RWPE2 (cell line): Measurements from ENCODE around the gene EGFR.

Experiments used
- ATAC-seq: fragments of 200-7000 bp; cut with Tn5 transposase; 3 replicates; pipeline ENCODE4 v1.9.1; 2021; ENCODE audit warnings: low read depth
- DNase-seq: peaks from one replicate; pipeline ENCODE4 v3.0.0-alpha.2; 2020; ENCODE audit warnings: low spot score
- H3K27ac ChIP-seq: fragments of 450-650 bp; 2 replicates; pipeline ENCODE4 v1.5.1; 2017; ENCODE audit warnings: mild to moderate bottlenecking; ENCODE audit not compliant: poor library complexity, severe bottlenecking
- H3K27me3 ChIP-seq: fragments of 250-450 bp; sonication (Bioruptor Pico); 2 replicates; pipeline ENCODE4 v1.5.1; 2021; ENCODE audit warnings: mild to moderate bottlenecking, moderate library complexity; ENCODE audit not compliant: insufficient read depth, poor library complexity, severe bottlenecking
- H3K36me3 ChIP-seq: fragments of 250-450 bp; sonication (Bioruptor Pico); 2 replicates; pipeline ENCODE4 v1.5.1; 2020; ENCODE audit warnings: low read depth, mild to moderate bottlenecking, moderate library complexity
- H3K4me1 ChIP-seq: fragments of 250-450 bp; sonication (Bioruptor Pico); 2 replicates; pipeline ENCODE4 v1.5.1; 2021; ENCODE audit warnings: mild to moderate bottlenecking, moderate library complexity; ENCODE audit not compliant: insufficient read depth, poor library complexity, severe bottlenecking
- H3K4me3 ChIP-seq: fragments of 250-450 bp; sonication (Bioruptor Pico); 2 replicates; pipeline ENCODE4 v1.5.1; 2021; ENCODE audit warnings: mild to moderate bottlenecking, moderate library complexity; ENCODE audit not compliant: severe bottlenecking
- H3K9me3 ChIP-seq: fragments of 250-450 bp; sonication (Bioruptor Pico); 2 replicates; pipeline ENCODE4 v1.5.1; 2021; ENCODE audit warnings: mild to moderate bottlenecking, moderate library complexity; ENCODE audit not compliant: severe bottlenecking
- CTCF ChIP-seq: fragments of 450-650 bp; IDR thresholded peaks from one replicate; pipeline ENCODE4 v1.5.1; 2017; ENCODE audit warnings: mild to moderate bottlenecking, moderate library complexity; ENCODE audit not compliant: poor library complexity, severe bottlenecking

EGFR gene

GRCh38 chr7:55127135-55127551 lies 108.3 kb downstream of the EGFR start:
- no peak overlapping the region for H3K4me3 ChIP-seq
- no peaks in the 10 kb centered on the region for H3K9me3 ChIP-seq
- peak overlapping the region; percentile 99 for H3K27ac ChIP-seq
- DNase-seq, result no peak
- no peak for ATAC-seq
- no peaks in the 10 kb centered on the region for H3K27me3 ChIP-seq
- H3K36me3 ChIP-seq, result peaks cover 56% of the 10 kb centered on the region
- TF ChIP-seq CTCF, result no peak
- peaks cover 86% of the 10 kb centered on the region for H3K4me1 ChIP-seq

- Histone ChIP-seq H3K4me1 (peaks cover 91% of the 10 kb centered on the region), H3K27ac (peak overlapping the region; percentile 99)
- no peak for TF ChIP-seq CTCF
Observed at GRCh38 chr7:55127622-55128081, 108.8 kb downstream of the EGFR start.

GRCh38 chr7:55128693-55129394 lies 110.0 kb downstream of the EGFR start:
- no peaks in the 10 kb centered on the region for H3K9me3 ChIP-seq
- no peak for TF ChIP-seq CTCF
- H3K4me3 ChIP-seq, result no peak overlapping the region
- peaks cover 49% of the 10 kb centered on the region for H3K36me3 ChIP-seq
- DNase-seq (no peak), ATAC-seq (no peak)
- peaks cover 91% of the 10 kb centered on the region for H3K4me1 ChIP-seq
- no peaks in the 10 kb centered on the region for H3K27me3 ChIP-seq
- peak overlapping the region; percentile 99 for H3K27ac ChIP-seq

More at GRCh38 chr7:55127622-55128081, 108.8 kb downstream of the EGFR start:
- Histone ChIP-seq H3K9me3 (no peaks in the 10 kb centered on the region), H3K36me3 (peaks cover 56% of the 10 kb centered on the region), H3K27me3 (no peaks in the 10 kb centered on the region), H3K4me3 (no peak overlapping the region)
- DNase-seq (no peak), ATAC-seq (no peak)

DNA sequence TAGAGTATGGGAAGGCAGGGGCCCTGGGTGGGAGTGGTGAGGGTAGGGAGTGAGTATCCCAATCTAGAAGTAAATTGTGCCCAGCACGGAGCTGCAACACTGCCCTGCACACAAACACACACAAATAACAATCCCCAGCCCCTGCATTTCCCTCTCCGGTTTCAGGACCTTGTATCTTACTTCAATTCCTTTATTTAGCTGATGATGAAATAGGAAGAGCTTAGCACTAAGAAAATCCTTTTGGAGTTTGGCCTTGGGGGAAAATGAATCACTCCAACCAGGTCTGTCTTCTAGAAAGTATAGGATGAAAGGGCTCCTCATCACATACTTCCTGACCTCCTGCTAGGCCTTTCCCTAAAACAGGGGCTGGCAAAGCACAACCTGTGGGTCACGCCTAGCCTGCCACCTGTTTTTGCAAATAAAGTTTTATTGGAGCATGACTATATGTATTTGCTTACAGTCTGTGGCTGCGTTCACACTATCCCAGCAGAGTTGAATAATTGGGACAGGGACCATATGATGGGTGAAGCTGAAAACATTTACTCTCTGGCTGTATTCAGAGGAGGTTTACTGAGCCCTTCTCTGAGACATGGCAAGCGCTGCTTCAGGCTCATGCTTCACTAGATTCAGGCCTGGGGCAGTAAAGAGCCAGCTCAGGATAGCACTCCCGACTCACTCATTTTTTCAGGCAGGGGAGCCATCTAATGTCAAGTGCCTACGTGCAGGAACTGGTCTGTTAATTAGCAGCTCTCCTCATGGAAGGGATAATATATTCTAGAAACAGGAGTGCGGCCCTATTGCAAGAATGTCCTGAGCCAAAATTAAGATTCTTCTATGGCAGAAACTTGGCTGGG lies 111.0 kb downstream of the EGFR start:
- Histone ChIP-seq H3K9me3 (no peaks in the 10 kb centered on the region), H3K4me1 (peaks cover 90% of the 10 kb centered on the region), H3K27ac (peak overlapping the region; percentile 99), H3K27me3 (no peaks in the 10 kb centered on the region), H3K36me3 (peaks cover 47% of the 10 kb centered on the region), H3K4me3 (no peak overlapping the region)
- no peak for TF ChIP-seq CTCF
- DNase-seq, result no peak
- peak; percentile 9 for ATAC-seq
